Transverse colon (tissue), 4 donors: Measurements from ENCODE around the gene CDH26.

Experiments used
- EP300 ChIP-seq: sonication (generic); formaldehyde crosslinking; IDR thresholded peaks from one replicate; pipeline ENCODE4 v1.6.1; 2017; ENCODE audit warnings: antibody characterized with exemption, low read depth
- POLR2A ChIP-seq: fragments of 450-650 bp; IDR thresholded peaks from one replicate; pipeline ENCODE4 v1.6.1; 2016; ENCODE audit warnings: antibody characterized with exemption, mild to moderate bottlenecking, moderate library complexity
- POLR2AphosphoS5 ChIP-seq, 3 donors: sonication (generic); formaldehyde crosslinking; IDR thresholded peaks; one replicate each; pipeline ENCODE4 v1.6.1; 2016; ENCODE audit warnings: antibody characterized with exemption in 3 of 3
- TF ChIP-seq, protein P1 (sequence below), 5 experiments: fragments of 200-600 bp in 3 of 5; fragments of 450-650 bp in 2 of 5; sonication (generic) in 3 of 5; IDR thresholded peaks; 1 replicate in 2 of 5; 2 replicates in 3 of 5; pipeline ENCODE4 v1.5.1; 2016 to 2017; ENCODE audit warnings: antibody characterized with exemption in 5 of 5, inconsistent platforms in 3 of 5, mild to moderate bottlenecking in 2 of 5, moderate library complexity in 1 of 5

DNA sequence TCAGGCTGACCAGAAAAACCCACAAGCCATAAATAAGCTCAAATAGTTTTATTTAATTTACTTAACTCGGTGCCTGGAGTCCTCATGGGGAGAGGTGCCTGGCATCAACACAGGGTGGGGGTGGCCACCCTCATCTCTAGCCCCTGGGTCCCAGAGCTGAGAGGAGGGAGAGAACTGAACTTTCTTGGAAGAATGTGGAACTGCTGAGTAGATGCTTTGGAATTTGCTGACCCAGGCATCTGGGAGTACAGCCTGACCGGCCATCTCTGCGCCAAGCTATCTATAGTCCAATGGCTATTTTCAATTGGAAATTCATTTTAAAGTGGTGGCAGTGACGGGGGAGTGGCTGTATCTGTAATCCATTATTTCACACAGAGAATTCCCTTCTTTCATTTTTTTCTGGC, 104.8 kb downstream of the CDH26 start:
- TF ChIP-seq POLR2A (no peak), EP300 (no peak), POLR2AphosphoS5 (IDR thresholded peaks at IDR 0.05) (no peak)
- TF ChIP-seq, protein P1, sequence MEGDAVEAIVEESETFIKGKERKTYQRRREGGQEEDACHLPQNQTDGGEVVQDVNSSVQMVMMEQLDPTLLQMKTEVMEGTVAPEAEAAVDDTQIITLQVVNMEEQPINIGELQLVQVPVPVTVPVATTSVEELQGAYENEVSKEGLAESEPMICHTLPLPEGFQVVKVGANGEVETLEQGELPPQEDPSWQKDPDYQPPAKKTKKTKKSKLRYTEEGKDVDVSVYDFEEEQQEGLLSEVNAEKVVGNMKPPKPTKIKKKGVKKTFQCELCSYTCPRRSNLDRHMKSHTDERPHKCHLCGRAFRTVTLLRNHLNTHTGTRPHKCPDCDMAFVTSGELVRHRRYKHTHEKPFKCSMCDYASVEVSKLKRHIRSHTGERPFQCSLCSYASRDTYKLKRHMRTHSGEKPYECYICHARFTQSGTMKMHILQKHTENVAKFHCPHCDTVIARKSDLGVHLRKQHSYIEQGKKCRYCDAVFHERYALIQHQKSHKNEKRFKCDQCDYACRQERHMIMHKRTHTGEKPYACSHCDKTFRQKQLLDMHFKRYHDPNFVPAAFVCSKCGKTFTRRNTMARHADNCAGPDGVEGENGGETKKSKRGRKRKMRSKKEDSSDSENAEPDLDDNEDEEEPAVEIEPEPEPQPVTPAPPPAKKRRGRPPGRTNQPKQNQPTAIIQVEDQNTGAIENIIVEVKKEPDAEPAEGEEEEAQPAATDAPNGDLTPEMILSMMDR (IDR thresholded peaks at IDR 0.05): no peak
